A204.1 (cell line): ENCODE data around the gene RBM18.

ENCODE experiments used
- FAIRE-seq: peaks from 2 replicates; lab custom pipeline; 2012; peaks lifted over from hg19 to GRCh38; lab: Jason Lieb, UNC

Gene RBM18

GRCh38 chr9:122264360-122265148 lies at the start of gene RBM18, which contains the start of gene MRRF:
Gene RBM18 (minus strand): TSS chr9:122264840. CDS start chr9:122261492, 3,348 bp downstream.
Gene MRRF (plus strand): TSS chr9:122264882. CDS start chr9:122270892, 6,010 bp downstream.
- FAIRE-seq, result no peak

- FAIRE-seq, result no peak
Observed at GRCh38 chr9:122314165-122314564, 49.5 kb upstream of the RBM18 start.

GRCh38 chr9:122309861-122310260 lies 45.2 kb upstream of the RBM18 start:
- no peak for FAIRE-seq

GRCh38 chr9:122307925-122308324 lies 43.3 kb upstream of the RBM18 start:
- FAIRE-seq, result no peak

- no peak for FAIRE-seq
Observed at GRCh38 chr9:122307061-122307460, 42.4 kb upstream of the RBM18 start.

GRCh38 chr9:122302237-122303093 lies 37.8 kb upstream of the RBM18 start:
- no peak for FAIRE-seq

- no peak for FAIRE-seq
Observed at GRCh38 chr9:122297512-122297911, 32.9 kb upstream of the RBM18 start.

GRCh38 chr9:122294531-122294930 lies 29.9 kb upstream of the RBM18 start:
- FAIRE-seq, result no peak

GRCh38 chr9:122291458-122291857 lies 26.8 kb upstream of the RBM18 start:
- FAIRE-seq, result no peak

- FAIRE-seq, result no peak
Observed at GRCh38 chr9:122287214-122287720, 22.6 kb upstream of the RBM18 start.

- FAIRE-seq, result no peak
Observed at GRCh38 chr9:122286764-122287163, 22.1 kb upstream of the RBM18 start.

- no peak for FAIRE-seq
Observed at GRCh38 chr9:122281368-122281767, 16.7 kb upstream of the RBM18 start.

GRCh38 chr9:122277285-122277897 lies 12.8 kb upstream of the RBM18 start:
- FAIRE-seq, result no peak

- FAIRE-seq, result no peak
Observed at GRCh38 chr9:122276096-122276495, 11.5 kb upstream of the RBM18 start.

GRCh38 chr9:122274055-122274454 lies 9.4 kb upstream of the RBM18 start:
- no peak for FAIRE-seq

- FAIRE-seq, result no peak
Observed at GRCh38 chr9:122268041-122268814, 3.6 kb upstream of the RBM18 start.

GRCh38 chr9:122265149-122265915 lies 692 bp upstream of the RBM18 start:
- no peak for FAIRE-seq

GRCh38 chr9:122263699-122264349 lies 816 bp downstream of the RBM18 start:
- FAIRE-seq, result no peak

- FAIRE-seq, result no peak
Observed at GRCh38 chr9:122262073-122262472, 2.6 kb downstream of the RBM18 start.

GRCh38 chr9:122261469-122261881 lies 3.2 kb downstream of the RBM18 start:
- no peak for FAIRE-seq
